Measurements from ENCODE around the gene NAPA. TPM values are rescaled to one million over a fixed set of nuclear protein-coding genes. Genes with fewer than 3 reads are reported as not detected.

Gene NAPA
- total RNA-seq, 1 experiment from 2014 or later: 87.0 TPM

DNA sequence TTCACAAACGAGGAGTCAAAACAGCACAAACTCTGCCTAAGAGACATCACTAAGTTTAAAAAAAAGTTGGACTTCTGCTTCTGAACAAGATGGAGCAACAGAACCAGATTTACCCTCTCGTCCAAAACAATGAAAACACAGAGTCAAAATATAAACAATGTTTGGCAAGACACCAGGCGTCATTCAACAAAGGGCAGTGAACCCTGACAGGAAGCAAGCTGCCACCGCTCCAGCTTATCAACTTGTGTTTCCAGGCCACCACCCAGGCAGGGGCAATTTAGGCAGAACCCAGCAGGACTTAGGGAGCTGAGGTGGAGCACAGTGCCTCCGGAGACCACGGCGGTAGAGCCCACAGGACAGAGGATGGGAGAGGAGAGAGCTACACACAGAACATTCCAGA lies 8.6 kb upstream of the NAPA start:
- no peak for DNase-seq (ENCODE audit: low read depth)

DNA sequence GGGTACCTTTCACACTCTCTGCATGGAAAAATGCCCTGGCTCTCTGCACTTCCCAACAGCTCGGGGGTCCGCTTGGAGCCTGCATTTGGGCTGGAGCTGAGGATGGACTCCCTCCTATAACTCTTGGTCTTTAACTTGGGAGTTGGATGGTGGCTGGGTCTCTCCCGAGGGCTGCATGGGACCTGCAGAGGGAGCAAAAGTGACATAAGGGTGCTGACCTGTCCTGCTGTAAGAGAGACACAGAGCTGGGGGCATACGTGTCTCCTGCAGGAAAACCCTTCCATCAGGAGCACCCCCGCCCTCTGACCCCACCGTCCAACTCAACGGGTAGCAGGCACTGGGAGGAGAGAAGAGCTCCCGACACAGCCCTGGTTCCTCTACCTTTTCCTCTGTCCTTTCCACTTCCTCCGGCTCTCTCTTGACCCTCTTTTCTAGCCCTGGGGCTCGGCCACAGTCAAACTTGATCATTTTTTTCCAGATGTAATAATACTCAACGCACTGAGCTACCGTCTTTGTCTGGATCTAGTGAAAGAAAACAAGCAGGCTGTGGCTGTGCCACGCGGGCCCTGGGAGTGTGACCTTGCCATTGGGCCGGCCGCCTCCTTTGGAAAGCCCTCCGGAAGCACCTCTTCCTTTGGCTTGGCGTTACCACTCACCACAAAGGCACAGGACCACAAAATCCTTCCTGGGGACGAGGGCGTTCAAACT lies 6.8 kb upstream of the NAPA start:
- DNase-seq (ENCODE audit: low read depth): no peak

DNA sequence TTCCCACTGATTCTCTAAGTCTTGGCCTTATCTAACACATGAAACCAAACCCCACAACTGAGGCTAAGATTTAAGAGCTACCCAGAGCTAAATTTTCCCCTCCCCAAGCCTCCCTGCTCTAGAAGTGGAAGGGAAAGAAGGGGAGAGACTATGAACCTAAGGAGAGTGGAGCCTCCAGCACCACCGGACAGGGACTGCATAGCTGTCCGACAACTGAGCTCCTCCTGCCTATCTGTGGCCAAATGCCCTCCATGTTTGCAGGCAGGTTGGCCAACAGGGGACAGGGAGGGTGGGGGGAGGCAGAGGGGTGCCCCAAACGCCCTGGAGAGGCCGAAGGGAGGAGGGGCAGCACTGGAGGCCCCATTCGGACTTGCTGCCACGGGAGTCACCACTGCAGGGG lies 6.0 kb upstream of the NAPA start:
- DNase-seq (ENCODE audit: low read depth): no peak

DNA sequence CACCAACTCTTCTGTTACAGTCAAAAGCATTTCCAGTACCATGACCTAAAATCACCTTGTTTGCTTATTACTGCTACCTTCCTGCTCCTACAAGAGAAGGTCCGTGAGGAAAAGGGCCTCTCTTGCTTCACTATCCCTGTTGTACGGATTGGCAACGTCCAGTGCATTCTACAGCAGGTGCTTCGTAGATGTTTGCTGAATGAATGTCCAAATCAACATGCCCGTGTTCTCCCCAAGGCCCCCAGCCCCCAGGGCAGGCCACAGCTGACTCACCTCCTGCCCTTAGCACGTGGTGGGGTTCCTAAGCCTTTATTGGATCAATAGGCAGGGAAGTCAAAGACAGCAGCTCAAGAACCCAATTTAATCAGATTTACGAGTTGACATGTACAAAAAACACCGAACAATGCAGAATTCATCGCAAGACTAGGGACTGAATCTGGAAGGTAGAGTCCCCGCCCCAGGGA lies 5.5 kb upstream of the NAPA start:
- no peak for DNase-seq (ENCODE audit: low read depth)

DNA sequence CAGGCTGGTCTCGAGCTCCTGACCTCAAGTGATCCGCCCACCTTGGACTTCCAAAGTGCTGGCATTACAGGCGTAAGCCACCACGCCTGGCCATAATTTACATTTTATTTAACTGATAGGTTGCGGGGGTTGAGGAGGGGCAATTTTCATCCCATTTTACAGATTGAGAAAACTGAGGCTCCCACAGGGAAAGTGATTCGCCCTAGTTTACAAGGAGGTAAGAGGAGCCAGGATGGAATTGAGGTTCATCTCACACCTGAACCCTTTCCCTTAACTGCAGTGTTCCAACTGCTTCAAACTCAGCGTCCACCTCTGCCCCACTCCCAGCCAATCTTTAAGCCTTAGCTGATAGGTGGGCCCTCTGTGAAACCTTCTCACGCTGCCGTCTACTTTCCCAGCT lies 4.0 kb upstream of the NAPA start:
- DNase-seq (ENCODE audit: low read depth): no peak

DNA sequence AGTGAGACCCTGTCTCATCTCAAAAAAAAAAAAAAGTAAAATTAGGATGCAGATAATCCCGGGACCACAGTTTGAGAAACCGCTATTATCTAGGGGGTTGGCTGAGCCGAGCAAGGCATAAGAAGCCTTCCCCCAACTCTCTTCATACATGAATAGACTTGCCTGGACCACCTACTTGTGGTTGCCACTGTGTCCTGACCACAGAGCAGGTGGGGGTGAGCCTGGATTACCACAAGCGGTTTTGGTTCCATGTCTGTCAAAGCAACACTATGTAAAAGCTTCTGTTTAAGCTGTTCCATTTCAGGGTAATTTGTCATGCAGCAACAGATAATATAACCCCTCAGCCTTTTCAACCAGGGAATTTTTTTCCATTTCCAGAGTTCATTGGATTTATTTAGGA lies 3.3 kb upstream of the NAPA start:
- peak; percentile 28 for DNase-seq (ENCODE audit: low read depth)

DNA sequence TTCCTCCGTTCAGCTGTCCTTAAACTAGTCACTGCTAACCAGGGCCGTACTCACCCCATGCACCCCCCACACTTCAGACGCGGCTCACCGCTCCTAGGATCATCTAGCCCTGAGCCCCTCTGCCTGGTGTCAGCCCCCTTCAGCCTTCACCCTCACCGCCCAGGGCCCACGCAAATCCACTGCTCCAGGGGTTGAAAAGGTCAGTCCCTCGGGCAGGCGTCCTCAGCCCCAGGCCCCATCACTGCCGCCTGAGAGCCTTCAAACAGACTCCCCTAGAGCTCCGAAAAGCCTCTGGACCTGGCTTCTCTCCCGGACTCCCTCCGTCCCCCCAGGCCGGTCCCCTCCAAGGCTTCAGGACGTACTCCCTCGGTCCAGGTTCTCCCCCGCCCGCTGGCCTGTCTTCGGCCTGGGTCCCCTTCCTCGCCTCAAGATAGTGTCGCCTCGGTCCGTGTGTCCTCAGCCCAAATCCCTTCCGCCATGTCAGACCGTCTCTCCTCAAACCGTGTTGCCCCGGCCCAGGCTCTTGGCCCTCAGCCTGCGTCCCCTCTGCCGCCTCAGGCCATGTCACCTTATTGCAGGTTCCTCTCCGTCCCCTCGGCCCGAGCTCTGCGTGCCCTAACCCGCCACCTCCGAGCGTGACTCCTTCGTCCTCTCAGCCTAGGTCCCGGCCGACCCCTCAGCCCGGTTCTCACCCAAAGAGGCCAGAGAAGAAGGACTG lies 553 bp downstream of the NAPA start:
- no peak for DNase-seq (ENCODE audit: low read depth)

DNA sequence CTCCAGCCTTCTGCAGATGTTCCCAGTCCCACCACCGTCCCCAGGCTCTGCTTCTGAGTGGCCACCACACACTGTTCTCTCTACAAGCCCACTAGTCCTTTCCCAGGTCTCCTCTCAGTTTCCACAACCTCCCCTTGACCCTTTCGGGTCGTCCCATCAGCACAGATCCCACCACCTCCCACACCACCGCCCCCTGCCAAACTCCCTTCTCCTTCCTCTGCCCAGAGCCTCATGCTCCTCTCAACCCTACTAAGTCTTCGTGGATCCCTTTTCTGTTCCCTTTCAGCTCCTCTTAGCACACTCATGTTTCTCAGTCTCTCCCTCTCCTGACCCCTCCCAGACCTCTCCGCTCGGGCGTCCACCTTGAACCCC lies 1.9 kb downstream of the NAPA start:
- DNase-seq (ENCODE audit: low read depth): no peak

DNA sequence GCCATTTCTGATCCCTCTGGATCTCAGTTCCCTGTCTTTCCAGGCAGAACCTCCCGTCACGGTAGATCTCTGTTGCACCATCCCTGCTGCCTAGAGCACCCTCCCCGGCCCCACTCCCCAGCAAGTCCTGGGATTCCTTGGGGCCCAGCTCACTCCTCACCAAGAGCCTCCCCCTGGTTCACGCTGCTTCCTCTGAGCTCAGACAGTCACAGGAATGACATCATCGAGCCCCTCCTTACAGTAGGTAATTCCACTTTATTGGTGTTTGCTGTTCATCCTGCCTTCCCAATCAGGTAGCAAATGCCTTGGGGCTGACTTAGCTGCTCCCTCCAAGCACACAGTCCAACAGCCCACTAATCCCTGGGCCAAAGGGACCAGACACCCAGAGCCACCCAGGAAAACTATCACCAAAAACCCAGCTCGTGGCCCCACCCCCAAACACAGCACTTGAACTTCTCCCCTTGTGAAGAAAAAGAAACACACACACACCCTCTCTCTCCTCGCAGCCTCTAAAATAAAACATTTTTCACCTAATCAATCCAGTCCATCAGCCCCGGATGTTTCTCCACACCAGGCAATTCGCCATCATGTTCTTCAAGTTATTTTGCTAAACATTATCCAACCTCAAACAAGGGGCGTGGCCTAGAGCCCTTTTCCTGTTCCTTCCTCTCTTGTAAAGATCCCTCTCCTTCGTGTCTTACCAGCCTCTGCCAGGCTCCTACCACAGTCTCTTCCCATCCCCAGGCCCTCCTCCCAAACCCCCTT lies 2.5 kb downstream of the NAPA start:
- DNase-seq (ENCODE audit: low read depth): no peak

DNA sequence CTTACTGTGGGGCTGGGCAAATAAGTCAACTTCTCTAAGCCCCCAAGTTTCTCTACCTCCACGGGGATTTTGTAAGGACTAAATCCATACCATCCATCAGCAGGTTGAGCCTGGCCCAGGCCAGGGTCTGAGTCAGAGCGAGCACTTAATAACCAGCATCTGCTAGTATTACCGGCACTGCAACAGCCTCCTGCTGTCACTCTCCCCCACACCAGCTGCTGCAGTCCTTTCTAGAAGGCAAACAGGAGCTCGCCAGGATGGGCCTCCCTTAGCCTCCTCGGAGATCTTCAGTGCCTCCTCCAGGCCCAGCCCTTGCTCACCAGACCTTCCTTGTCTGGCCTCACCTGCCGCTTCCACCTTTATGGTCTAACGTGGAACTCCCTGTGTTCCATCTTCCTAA lies 3.2 kb downstream of the NAPA start:
- DNase-seq (ENCODE audit: low read depth): no peak

DNA sequence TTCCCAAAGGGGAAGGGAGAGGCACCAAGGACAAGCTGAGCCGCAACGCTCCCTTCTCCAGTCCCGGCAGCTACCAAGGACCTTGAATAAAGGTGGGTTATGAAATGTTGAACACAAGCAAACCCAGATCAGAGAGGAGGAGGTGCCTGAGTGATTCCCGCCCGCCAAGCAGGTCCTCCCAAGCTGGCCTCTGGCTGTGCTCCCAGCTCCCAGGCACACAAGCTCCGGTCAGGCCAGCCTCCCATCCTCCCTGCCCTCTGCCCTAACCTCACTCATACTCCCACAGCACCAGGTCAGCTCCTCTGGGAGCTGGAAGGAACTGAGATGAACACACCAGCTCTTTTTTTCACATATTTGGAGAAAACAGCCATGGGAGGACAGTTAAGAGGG lies 3.7 kb downstream of the NAPA start:
- no peak for DNase-seq (ENCODE audit: low read depth)

DNA sequence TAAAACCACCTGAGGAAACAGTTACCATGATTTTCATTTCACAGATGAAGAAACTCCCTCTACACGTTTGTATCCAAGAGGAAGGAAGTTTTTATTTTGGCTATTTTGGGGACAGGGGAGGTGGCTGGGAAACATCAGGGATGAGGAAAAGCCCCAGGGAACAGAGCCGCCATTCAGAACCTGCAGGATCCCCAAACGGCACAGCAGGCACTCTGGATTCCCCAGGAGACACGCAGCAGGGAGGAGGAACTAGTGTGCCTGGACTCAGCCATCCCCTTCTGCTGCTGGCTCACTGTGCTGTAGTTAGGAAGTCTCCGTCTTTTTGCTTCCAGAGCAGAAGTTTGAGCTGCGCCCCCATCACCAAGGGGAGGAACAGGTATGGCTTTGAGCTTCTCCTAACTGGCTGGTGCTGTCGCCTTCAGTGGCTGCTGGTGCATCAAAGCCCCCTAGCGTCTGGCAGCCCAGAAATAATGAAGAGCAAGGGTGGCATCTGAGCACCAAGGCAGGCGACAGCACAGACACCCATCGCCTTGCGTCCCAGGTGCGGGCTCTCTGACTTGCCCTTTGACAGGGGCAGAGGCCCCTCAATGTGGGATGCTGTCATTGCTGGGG lies 4.2 kb downstream of the NAPA start:
- DNase-seq (ENCODE audit: low read depth): no peak

DNA sequence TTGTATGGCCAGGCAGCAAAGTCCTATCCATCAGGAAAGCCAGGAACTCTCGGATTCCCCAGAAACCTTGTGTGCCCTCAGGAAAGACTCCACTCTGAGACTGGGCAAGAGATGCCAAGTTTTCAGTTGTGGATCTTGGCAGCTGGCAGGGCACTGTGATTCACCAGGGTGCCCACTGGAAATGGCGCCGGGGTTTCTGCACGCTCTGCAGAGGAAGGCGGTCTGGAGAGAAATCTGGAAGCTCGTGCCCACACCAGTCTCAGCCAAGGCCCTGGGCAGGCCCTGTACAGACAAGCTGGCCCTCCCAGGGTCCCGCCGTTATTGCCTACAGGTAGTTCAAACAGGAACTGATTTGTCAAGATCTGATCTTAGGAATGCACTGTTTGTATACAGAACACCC lies 4.9 kb downstream of the NAPA start:
- DNase-seq (ENCODE audit: low read depth): peak; percentile 33

DNA sequence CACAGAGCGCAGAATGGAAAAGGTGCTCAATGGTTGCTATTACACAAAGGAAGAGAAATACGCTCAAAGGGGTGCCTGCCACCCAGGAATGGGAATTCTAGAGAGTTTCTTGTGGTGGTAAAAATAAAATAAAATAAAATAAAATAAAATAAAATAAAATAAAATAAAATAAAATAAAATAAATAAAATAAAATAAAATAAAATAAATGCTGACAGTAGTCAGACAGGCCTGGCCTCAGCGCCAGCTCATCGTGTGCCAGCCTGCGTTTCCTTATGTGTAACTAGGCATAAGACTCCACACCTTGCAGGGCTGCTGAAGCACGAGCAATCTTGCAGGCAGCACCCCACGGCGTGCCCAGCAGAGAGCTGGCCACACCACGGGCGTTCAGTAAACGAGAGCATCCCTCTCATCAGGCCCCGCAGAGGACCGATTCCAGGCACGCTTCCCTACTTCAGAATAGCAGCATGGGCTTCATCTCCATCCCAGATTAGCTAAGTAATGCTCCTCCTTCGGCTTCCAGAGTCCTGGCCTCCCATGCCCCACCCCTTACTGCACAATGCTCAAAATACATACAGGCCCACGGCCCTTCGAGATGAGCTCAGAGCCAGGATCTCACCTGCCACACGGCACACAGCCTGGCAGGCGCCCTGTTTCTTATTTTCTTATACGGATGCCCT lies 5.6 kb downstream of the NAPA start:
- DNase-seq (ENCODE audit: low read depth): no peak

DNA sequence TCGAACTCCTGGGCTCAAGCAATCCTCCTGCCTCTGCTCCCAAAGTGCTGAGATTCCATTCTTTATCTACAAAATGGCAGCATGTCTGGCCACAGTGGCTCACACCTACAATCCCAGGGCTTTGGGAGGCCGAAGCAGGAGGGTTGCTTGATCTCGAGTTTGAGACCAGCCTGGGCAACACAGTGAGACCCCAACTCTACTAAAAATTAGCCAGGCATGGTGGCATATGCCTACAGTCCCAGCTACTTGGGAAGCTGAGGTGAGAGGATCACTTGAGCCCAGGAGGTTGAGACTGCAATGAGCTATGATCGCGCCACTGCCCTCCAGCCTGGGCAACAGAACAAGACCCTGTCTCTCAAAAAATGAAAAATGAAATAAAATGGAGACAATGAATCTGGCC lies 6.1 kb downstream of the NAPA start:
- no peak for DNase-seq (ENCODE audit: low read depth)

DNA sequence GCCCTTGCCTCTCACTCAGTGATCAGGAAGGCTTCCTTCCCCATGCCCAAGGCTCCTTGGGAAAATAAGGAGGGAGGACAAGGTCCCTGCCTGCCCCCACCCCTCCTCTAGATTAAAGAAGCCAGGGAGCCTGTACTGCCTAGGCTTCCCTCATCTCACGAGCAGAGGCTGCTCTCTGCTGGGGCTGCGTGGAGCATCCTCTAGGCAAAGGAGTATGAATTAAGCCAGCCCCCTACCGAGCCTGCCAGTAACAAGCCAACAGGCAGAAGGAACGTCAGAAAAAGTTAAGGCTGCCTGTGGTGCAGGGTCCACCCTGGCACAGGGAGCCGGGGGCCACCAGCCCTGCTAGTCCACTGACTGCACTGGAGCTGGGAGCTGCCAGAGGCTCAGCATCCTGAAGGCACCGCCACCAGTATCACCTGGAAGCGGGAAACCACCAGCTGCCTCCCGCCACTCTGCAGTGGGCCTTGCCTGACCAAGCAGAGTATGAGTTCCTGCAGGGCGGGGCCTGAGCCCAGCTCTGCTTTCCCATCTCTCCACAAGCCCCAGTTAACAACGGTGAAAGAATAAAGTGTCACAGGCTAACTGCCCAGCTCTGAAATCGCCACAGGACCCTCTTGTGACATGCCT lies 6.8 kb downstream of the NAPA start:
- no peak for DNase-seq (ENCODE audit: low read depth)

DNA sequence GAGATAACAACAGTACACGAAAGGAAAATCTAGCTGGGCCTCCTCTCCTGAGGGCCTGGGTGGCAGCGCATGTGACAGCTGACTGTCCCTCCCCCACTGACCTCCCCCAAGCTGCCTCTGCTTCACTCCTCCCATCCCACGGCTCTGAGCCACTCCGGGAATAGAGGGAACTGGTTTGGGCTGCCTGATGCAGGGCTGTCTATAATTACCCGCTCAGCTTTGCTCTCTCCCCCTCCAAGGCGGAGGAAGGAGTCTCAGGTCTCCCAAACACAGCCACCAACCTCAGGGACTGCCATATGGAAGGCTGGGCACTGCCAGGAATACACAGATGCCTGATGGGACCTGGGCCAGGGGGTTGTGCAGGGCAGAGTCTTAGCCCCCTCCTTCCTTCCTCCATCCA lies 7.9 kb downstream of the NAPA start:
- no peak for DNase-seq (ENCODE audit: low read depth)

DNA sequence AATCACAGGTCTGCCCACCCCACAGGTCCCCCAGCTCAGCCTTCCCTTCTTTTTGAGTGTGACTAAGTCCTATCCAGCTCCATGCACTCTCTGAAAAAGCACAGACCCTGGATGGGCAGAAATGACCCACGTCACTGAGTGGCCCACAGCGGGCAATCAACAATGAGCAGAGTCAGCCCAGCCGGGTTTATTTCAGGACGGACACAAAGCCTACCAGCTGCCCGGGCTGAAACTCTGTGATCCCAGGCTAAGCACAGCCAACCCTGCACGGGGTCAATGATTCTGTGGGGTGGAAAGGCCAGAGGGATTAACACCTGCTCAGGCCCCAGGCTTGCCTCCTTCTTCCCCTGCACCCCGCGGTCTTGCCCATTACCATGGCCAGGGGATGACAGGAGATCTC lies 8.4 kb downstream of the NAPA start:
- DNase-seq (ENCODE audit: low read depth): no peak

DNA sequence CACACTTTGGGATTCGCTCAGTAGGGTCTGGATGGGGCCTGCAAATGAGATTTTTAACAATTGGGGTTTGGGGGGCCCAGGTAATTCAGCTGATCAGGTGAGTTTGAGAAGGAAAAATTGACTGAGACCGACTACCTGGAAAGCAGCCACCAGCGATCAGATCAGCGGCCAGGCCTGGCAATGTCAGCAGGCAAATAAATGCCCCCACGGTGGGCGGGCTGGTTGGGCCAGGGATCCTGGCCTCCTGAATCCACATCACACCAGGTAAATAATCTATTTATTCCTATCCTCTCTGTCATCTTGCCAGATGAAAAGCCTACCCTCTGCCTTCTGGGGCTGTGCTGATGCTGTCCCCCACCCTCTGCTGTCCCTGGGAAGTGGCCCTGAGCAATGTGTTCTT lies 9.4 kb downstream of the NAPA start:
- DNase-seq (ENCODE audit: low read depth): no peak

DNA sequence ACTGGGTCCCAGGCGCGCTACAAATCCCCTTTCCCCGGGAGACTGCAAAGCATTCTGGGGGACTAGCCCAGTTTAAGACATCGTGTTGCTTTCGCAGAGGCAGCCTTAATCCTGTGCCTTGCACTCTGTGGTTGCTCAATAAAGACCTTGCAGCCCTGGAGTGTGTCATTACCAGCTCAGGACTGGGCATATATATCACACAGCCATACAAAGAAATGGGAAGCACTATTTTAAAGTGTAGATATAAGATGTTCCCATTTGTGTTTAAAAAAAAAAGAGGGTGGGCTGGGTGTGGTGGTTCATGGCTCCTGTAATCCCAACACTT lies 11.1 kb downstream of the NAPA start:
- DNase-seq (ENCODE audit: low read depth): no peak

DNA sequence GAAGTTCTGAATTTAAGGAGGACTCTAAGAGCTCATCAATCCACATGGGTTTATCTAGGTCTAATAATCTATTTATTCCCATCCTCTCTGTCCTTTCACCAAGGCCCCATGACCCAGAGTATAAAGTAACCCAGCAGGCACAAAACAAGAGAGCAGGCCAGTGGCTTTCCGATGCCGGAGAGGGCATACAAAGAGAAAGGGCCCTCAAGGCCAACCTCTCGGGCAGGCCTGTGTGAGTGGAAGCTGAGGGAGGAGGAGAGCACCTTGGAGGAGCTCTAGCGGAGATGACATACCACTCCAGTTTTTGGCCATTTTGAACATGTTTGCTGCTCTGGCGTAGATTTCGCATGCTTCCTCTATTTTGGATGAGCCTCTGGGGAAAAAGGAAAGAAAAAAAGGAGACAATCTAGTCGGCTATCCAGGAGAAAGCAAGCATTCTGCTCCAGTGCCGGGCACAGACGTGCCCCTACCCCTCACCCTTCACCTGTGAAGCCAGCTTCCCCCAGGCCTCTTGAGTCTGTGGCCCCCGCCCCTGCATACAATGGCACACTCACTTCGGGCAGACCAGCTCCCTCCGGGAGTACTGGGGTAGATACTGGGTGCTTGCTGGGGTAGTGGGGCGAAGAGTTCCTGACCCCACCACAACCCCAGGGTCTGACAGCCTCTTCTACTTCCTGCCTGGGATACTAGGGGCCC lies 11.6 kb downstream of the NAPA start:
- DNase-seq (ENCODE audit: low read depth): no peak
